ENCODE measurements around the gene MYO1A.

MYO1A gene

DNA sequence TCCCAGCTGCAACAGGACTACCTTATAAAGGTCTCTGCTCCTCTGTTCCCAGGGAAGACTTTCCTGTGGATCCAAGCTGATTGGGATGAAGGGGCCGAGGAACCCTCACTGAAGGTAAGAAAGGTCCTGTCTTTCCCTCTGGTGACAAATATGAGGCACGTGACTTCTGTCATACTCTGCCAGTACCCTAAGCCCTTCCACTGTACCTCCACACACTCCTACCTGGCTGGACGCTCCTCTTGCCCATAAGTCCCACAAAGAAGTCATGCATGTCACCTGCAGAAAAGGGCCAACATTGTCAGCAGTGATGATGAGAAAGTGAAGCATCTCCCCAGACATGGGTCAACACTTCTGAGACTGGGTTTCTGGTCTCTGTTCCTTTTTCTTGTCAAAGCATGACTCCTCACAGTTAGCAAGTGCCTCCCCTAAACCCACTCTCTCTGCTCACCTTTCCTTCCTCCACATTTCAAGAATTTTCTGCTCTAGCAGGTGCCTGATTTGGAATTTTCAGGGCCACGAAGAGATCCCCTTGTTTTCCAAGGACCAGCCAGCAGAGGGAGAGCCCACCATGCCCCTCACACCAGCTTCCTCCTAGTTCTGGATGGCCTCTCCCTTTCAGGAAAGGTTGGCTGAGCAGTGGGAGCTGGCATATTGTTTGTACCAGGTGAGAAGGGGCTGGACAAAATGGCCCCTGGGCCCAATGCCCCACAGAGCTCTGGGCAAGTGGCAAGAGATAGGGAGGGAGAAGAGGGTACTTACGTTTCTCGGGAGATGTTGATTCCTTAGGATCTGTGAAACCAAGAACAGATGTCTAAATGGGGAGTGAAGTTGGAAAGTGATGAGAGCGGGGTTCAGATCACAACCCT, 37.1 kb downstream of the MYO1A start:
- DNase-seq: no peak

DNA sequence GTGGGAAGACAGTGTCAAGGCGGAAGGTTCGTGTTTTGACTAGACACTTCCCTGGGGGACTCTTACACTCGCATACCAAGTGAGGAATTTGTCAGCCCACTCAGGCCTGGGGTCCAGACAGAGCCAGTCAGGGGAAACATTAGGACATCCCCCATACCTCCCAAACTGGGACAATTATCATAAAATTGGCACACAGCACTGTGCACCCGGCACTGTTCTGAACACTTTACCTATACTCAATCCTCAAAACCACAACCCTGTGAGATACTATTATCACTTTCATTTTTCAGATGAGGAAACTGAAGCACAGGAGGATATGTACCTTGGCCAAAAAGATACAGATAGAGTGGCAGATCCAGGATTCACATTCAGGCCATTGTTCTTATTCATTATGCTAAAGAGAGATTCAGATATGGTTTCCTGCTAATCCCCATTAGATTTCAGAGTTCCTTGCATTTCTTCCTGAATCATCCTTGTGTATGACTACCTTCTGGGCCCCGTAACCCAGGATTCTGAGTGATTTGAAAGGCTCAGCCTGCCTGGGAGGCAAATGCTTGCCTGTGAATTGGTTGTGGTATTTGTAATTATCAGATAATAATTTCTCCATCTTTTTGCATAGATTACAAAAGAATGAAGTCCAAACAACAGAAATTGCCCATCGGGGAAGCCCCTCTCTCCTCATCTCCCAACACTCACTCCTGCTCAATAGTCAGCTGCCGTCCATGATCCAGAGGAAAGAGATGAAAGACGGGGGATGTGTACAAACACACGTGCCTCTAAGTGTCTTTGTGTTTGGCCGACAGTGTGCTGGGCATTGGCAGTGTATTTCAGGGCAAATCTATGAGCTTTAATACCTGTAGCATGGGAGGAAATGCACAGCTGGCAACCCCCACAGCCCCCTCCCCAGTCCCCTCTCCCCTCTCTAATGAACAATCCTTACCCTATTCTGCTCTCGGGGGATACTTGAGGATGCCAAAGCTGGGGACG, 38.2 kb downstream of the MYO1A start:
- DNase-seq: no peak

GRCh38 chr12:57010627-57011247, 39.2 kb downstream of the MYO1A start:
- DNase-seq: no peak

DNA sequence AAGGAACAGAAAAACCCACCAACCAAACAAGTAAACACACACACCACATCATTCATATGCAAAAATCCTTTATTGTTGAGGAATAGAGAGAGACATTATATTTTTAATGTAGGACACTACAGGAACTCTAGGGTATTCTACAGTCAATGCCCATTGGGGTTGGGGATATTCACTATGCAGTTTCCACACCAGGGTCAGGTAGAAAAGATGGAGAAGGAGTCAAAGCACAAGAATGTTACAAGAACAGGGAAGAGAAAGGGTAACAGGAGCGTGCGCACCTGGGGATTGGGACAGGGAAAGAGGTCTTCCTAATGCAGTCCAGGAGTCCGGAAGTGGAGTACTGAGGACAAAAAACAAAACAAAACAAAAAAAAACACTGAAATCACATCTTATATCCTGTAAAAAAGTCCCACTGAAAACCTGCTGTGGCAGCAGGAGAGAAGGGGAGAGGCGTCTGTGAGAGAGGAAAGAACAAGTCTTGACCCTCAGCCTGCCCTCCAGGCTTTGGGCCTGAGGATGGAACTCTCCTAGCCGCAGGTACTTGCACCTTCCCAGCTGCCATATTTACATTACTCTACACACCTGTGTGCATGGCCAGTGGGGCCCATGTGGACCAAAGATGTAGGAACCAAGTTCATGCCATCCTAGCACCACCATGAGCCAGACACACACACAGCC, 39.8 kb downstream of the MYO1A start:
- DNase-seq: no peak

GRCh38 chr12:57008178-57008577, 41.8 kb downstream of the MYO1A start:
- peak; percentile 30 for DNase-seq

DNA sequence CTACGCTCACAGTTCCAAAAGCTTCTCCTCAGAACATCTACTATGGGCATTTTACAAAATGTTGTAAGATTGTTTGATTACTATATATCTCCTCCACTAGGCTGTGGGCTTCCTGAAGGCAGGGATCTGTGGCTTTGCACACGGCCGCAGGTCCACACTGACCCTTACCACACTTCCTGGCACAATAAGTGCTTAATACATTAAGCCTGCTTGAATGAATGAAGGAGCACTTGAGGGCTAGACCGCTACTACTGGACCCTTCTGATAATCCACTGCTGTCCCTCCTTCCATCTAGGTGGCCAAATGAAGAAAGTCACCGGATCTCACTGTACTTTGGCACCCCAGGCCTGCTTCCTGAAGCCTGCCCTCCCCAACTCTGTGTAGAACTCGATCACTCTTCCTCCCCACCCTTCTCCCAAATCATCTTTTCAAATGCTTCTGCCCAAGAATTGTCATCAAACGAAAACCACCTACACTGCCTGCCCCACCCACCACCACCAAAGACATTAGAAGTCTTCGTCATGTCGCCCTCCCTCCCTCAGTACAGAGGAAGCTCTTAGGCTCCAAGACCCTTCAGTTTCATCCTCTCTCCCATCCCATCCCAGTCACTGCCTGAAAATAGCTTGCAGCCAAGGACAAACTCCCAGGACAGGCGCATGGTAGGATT, 43.0 kb downstream of the MYO1A start:
- DNase-seq: no peak

GRCh38 chr12:57005980-57006808, 43.7 kb downstream of the MYO1A start, which contains the start of gene ZBTB39:
TSS of gene ZBTB39 (minus strand) at chr12:57006546. CDS start at chr12:57004917, 1,629 bp downstream.
- DNase-seq: peak; percentile 60

- DNase-seq: no peak
Observed at GRCh38 chr12:57004651-57005050, 45.3 kb downstream of the MYO1A start.

DNA sequence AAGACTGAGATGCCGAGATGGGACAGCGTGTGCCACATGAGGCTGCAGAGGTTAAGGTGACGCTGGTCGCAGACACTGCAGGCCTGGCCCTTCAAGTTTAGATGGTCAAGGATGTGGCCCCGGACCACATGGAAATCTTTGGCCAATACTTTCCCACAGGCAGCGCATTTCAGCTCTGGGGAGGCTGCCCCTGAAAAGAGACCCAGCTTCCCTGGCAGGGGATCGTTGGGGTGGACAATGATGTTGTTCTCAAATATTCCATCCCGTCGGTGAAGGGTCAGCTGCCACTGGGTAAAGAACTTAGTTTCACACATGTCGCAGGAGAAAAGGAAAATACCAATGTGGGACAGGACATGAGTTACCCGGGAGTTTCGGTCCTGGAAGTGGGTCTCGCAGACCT, 46.5 kb downstream of the MYO1A start:
- no peak for DNase-seq

- DNase-seq: peak; percentile 30
Observed at GRCh38 chr12:57001448-57001906, 48.5 kb downstream of the MYO1A start.

DNA sequence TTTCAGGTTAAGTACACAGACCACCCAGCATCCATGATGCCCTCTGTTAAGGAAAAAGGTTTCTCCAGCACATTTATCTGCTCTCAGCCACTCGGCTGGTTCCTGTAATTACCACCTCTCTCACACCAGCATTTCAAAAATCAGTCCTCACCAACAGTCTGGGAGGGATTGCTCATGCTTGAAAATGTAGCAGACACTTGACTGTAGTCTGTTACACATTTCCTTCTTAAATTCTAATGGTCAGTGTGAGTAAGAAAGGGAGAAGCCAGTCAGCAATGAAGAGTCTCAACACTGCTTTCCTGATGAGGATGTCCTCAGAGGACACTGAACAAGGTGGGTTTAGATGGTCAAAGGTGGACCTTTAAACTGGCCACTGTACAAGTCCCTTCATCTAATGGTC, 49.5 kb downstream of the MYO1A start:
- no peak for DNase-seq

DNA sequence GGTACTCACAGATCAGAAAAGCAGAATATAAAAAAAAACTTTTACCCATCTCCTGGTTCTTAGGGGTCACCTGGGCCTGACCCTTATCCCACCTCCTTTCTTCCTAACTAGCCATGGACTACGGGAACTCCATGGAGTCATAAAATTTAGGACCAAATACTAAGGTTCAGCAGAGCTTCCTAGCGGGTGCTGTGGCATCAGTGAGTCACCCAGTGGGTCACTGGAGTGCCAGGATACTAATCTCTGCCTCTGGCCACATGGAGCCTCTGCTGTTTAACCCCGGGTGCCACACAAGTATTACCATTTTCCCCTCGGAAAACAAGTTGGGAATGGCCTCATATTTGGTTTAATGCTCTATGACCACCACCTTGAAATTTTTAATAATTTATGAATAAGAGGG, 50.5 kb downstream of the MYO1A start:
- no peak for DNase-seq

- no peak for DNase-seq
Observed at GRCh38 chr12:56998981-56999380, 50.9 kb downstream of the MYO1A start.

- no peak for DNase-seq
Observed at GRCh38 chr12:56998316-56998715, 51.6 kb downstream of the MYO1A start.

GRCh38 chr12:56996793-56997545, 53.0 kb downstream of the MYO1A start:
- no peak for DNase-seq

GRCh38 chr12:56995930-56996496, 53.9 kb downstream of the MYO1A start:
- DNase-seq: no peak

GRCh38 chr12:56995201-56995929, 54.6 kb downstream of the MYO1A start:
- no peak for DNase-seq

GRCh38 chr12:56994231-56994746, 55.6 kb downstream of the MYO1A start:
- DNase-seq: no peak

GRCh38 chr12:56993346-56993745, 56.6 kb downstream of the MYO1A start:
- DNase-seq: no peak
